Thoracic aorta (tissue), 2 donors: Measurements from ENCODE around the gene ACAP2. TPM values are rescaled to one million over a fixed set of nuclear protein-coding genes. Genes with fewer than 3 reads are reported as not detected.

Experiments
- ATAC-seq: fragments of 150-250 bp; one replicate; pipeline ENCODE4 v1.8.0; 2017; ENCODE audit warnings: low read depth; ENCODE audit not compliant: insufficient number of reproducible peaks, low FRiP score
- DNase-seq: peaks from one replicate; pipeline ENCODE4 v3.0.0-alpha.2; 2020; ENCODE audit warnings: low spot score
- H3K27ac ChIP-seq, 2 donors: fragments of 200-600 bp; sonication (generic); 1 replicate in 1 of 2; 2 replicates in 1 of 2; pipeline ENCODE4 v1.5.1; 2016; ENCODE audit warnings: mild to moderate bottlenecking in 2 of 2, moderate library complexity in 2 of 2
- H3K27me3 ChIP-seq: fragments of 200-600 bp; sonication (generic); replicated peaks from 2 replicates; pipeline ENCODE4 v1.6.0; 2016; ENCODE audit warnings: mild to moderate bottlenecking; ENCODE audit not compliant: insufficient read depth
- H3K36me3 ChIP-seq: fragments of 200-600 bp; sonication (generic); one replicate; pipeline ENCODE4 v1.5.1; 2016
- H3K4me1 ChIP-seq, 2 donors: fragments of 200-600 bp; sonication (generic); 1 replicate in 1 of 2; 2 replicates in 1 of 2; pipeline versions ENCODE4 v1.5.1 to v1.6.0; 2016; ENCODE audit warnings: low read depth in 2 of 2, mild to moderate bottlenecking in 1 of 2; ENCODE audit not compliant: control insufficient read depth in 1 of 2
- H3K4me3 ChIP-seq: fragments of 200-600 bp; sonication (generic); 2 replicates; pipeline ENCODE4 v1.5.1; 2016; ENCODE audit warnings: mild to moderate bottlenecking
- H3K9me3 ChIP-seq: fragments of 200-600 bp; sonication (generic); 2 replicates; pipeline ENCODE4 v1.5.1; 2016
- CTCF ChIP-seq: fragments of 200-600 bp; sonication (generic); IDR thresholded peaks from one replicate; pipeline ENCODE4 v1.5.1; 2019; ENCODE audit warnings: antibody characterized with exemption
- total RNA-seq, 2 donors: library from RNA; depleted of rRNA; stranded (reverse); fragments of >200 nt; gene quantifications; one replicate each; pipeline versions ENCODE4 v1.1.0 to v1.2.3, GENCODE V29; 2016

ACAP2 gene
- total RNA-seq, 2 donors from 2014 or later = 32.2 to 56.7 TPM

- Histone ChIP-seq H3K4me3 (no peak overlapping the region), H3K9me3 (no peaks in the 10 kb centered on the region), H3K27ac (no peak overlapping the region), H3K36me3 (no peaks in the 10 kb centered on the region), H3K27me3 (no peaks in the 10 kb centered on the region), H3K4me1 (no peaks in the 10 kb centered on the region)
- DNase-seq = no peak
- no peak for ATAC-seq
- no peak for TF ChIP-seq CTCF
These were observed 17.4 kb upstream of the ACAP2 start for GRCh38 chr3:195460091-195460713.

- Histone ChIP-seq H3K36me3 (no peaks in the 10 kb centered on the region), H3K4me3 (no peak overlapping the region), H3K27me3 (no peaks in the 10 kb centered on the region), H3K4me1 (no peaks in the 10 kb centered on the region), H3K9me3 (no peaks in the 10 kb centered on the region), H3K27ac (no peak overlapping the region)
- ATAC-seq = no peak
- DNase-seq = no peak
- no peak for TF ChIP-seq CTCF
These were observed 15.5 kb upstream of the ACAP2 start for GRCh38 chr3:195458316-195458717.

- Histone ChIP-seq H3K4me1 (no peaks in the 10 kb centered on the region), H3K36me3 (no peaks in the 10 kb centered on the region), H3K27ac (no peak overlapping the region), H3K27me3 (no peaks in the 10 kb centered on the region), H3K9me3 (no peaks in the 10 kb centered on the region), H3K4me3 (no peak overlapping the region)
- TF ChIP-seq CTCF = no peak
- no peak for ATAC-seq
- DNase-seq = no peak
These were observed 13.0 kb upstream of the ACAP2 start for GRCh38 chr3:195455789-195456188.

GRCh38 chr3:195453236-195453635, 10.4 kb upstream of the ACAP2 start:
- Histone ChIP-seq H3K36me3 (no peaks in the 10 kb centered on the region), H3K4me1 (no peaks in the 10 kb centered on the region), H3K27me3 (no peaks in the 10 kb centered on the region), H3K4me3 (no peak overlapping the region), H3K9me3 (no peaks in the 10 kb centered on the region), H3K27ac (no peak overlapping the region)
- DNase-seq (no peak), ATAC-seq (no peak)
- no peak for TF ChIP-seq CTCF

GRCh38 chr3:195451373-195452015, 8.7 kb upstream of the ACAP2 start:
- Histone ChIP-seq H3K4me3 (no peak overlapping the region), H3K9me3 (no peaks in the 10 kb centered on the region), H3K4me1 (no peaks in the 10 kb centered on the region), H3K36me3 (no peaks in the 10 kb centered on the region), H3K27ac (no peak overlapping the region), H3K27me3 (no peaks in the 10 kb centered on the region)
- TF ChIP-seq CTCF = no peak
- no peak for ATAC-seq
- DNase-seq = no peak
